HEK293 (cell line): ENCODE data around the gene SPINT2.

Experiments
- CTCF ChIP-seq: fragments of 450-650 bp; formaldehyde crosslinking; IDR thresholded peaks from 2 replicates; pipeline ENCODE4 v1.5.1; 2016; ENCODE audit warnings: missing biosample characterization, missing genetic modification characterization
- KLF9 ChIP-seq: fragments of 450-650 bp; formaldehyde crosslinking; IDR thresholded peaks from 2 replicates; pipeline ENCODE4 v1.5.1; 2016; ENCODE audit warnings: missing biosample characterization, missing genetic modification characterization, low read depth
- REST ChIP-seq: fragments of 450-650 bp; formaldehyde crosslinking; IDR thresholded peaks from 2 replicates; pipeline ENCODE4 v1.5.1; 2016; ENCODE audit warnings: missing biosample characterization, missing genetic modification characterization
- SP3 ChIP-seq: fragments of 450-650 bp; formaldehyde crosslinking; IDR thresholded peaks from 2 replicates; pipeline ENCODE4 v1.5.1; 2016; ENCODE audit warnings: missing biosample characterization, missing genetic modification characterization
- ZNF121 ChIP-seq: fragments of 450-650 bp; formaldehyde crosslinking; IDR thresholded peaks from 2 replicates; pipeline ENCODE4 v1.5.1; 2016; ENCODE audit warnings: missing biosample characterization, missing genetic modification characterization
- ZNF510 ChIP-seq: fragments of 450-650 bp; formaldehyde crosslinking; IDR thresholded peaks from 2 replicates; pipeline ENCODE4 v1.5.1; 2018; ENCODE audit warnings: mild to moderate bottlenecking, missing genetic modification characterization, missing biosample characterization; ENCODE audit not compliant: insufficient replicate concordance
- ZNF670 ChIP-seq: fragments of 450-650 bp; formaldehyde crosslinking; IDR thresholded peaks from 2 replicates; pipeline ENCODE4 v1.5.1; 2016; ENCODE audit warnings: missing biosample characterization, missing genetic modification characterization, low read depth

- no peak for TF ChIP-seq ZNF670 (tag by site-specific recombination)
- no peak for TF ChIP-seq CTCF (tag by site-specific recombination)
- peak; percentile 99 for TF ChIP-seq ZNF121 (tag by site-specific recombination)
- no peak for TF ChIP-seq ZNF510 (tag by site-specific recombination)
- TF ChIP-seq REST (tag by site-specific recombination), result no peak
- no peak for TF ChIP-seq KLF9 (tag by site-specific recombination)
- no peak for TF ChIP-seq SP3 (tag by site-specific recombination)
Observed at GRCh38 chr19:38316477-38317067, 52.2 kb downstream of the SPINT2 start.
